Ovary (tissue), 9 donors: Measurements from ENCODE around the gene NDC80. TPM values are rescaled to one million over a fixed set of nuclear protein-coding genes. Genes with fewer than 3 reads are reported as not detected.
"Not testable (repeated sequence)": the region's sequence is repeated elsewhere in the genome, so short reads cannot be mapped to it uniquely, and the experiment has no call there.

Experiments used
- DNase-seq, 5 donors: peaks; one replicate each; pipeline ENCODE4 v3.0.0-alpha.2; 2019 to 2020
- H3K27ac ChIP-seq, 2 donors: fragments of 200-600 bp; one replicate each; pipeline versions ENCODE4 v1.5.1 to v1.8.0; 2019 to 2022
- H3K27me3 ChIP-seq: fragments of 200-600 bp; one replicate; pipeline ENCODE4 v1.8.0; 2022
- H3K36me3 ChIP-seq: fragments of 200-600 bp; sonication (generic); one replicate; pipeline ENCODE4 v1.5.1; 2019
- H3K4me1 ChIP-seq: one replicate; pipeline ENCODE4 v1.8.1; 2013; ENCODE audit warnings: mild to moderate bottlenecking, moderate library complexity; ENCODE audit not compliant: insufficient read depth
- H3K4me3 ChIP-seq: fragments of 200-600 bp; sonication (generic); one replicate; pipeline ENCODE4 v1.5.1; 2017
- H3K9me3 ChIP-seq, 2 donors: fragments of 200-600 bp in 1 of 2; sonication (generic) in 1 of 2; one replicate each; pipeline versions ENCODE4 v1.5.1 to v1.8.1; 2013 to 2019; ENCODE audit warnings: mild to moderate bottlenecking in 1 of 2, moderate library complexity in 1 of 2
- EP300 ChIP-seq: sonication (generic); formaldehyde crosslinking; IDR thresholded peaks from one replicate; pipeline ENCODE4 v1.6.1; 2017; ENCODE audit warnings: antibody characterized with exemption
- POLR2A ChIP-seq: fragments of 450-650 bp; IDR thresholded peaks from one replicate; pipeline ENCODE4 v1.6.1; 2017; ENCODE audit warnings: antibody characterized with exemption, mild to moderate bottlenecking, moderate library complexity
- WGBS, 3 donors: extraction: QIAGEN DNeasy Blood & Tissue Kit in 1 of 3; methylation state at CpG; one replicate each; pipeline versions ENCODE4 v1.1.5 to v1.1.7; 2013 to 2017; 5-methylcytosine and 5-hydroxymethylcytosine counted together
- intact Hi-C, 4 donors: fragments of 100-400 bp; cut with DNase I; formaldehyde crosslinking; loops; one replicate each; pipeline versions ENCODE4 v1.11.0 to v1.15.1; 2022 to 2023
- polyA plus RNA-seq, 2 donors: library from polyadenylated mRNA; stranded (reverse); fragments of 200-250 nt in 1 of 2; fragments of 350-450 nt in 1 of 2; fragmentation: Illumina TruSeq in 1 of 2; extraction: RNeasy Lipid Tissue Mini Kit (QIAGEN cat#74804) in 1 of 2; gene quantifications; one replicate each; pipeline ENCODE4 v1.2.3, GENCODE V29; 2013 to 2014
- total RNA-seq, 7 donors: library from RNA; depleted of rRNA in 2 of 7; stranded (reverse); fragments of >200 nt in 2 of 7; fragmentation: NEBNext Ultra II Directional in 3 of 7; extraction: Animal tissue kit (Norgen Biotek cat#: 25700) in 3 of 7; gene quantifications; one replicate each; pipeline versions ENCODE4 v1.1.0 to v1.2.4, GENCODE V29; 2016 to 2023
- TF ChIP-seq, protein P1 (sequence below), 3 donors: fragments of 450-650 bp in 2 of 3; fragments of 200-600 bp in 1 of 3; IDR thresholded peaks; one replicate each; pipeline versions ENCODE4 v1.5.1 to v1.8.0; 2016 to 2022; ENCODE audit warnings: antibody characterized with exemption in 3 of 3, mild to moderate bottlenecking in 1 of 3
- donor health status: DM: no; HTN: no; CAD: no; lungs with moderate emphysema.
- donor health status: DM: no; HTN: no; CAD: no.
- donor health status: Bipolar disorder and iron deficiency.
- donor health status: DM: yes; HTN: yes; CAD: no.
- donor health status: DM: no; HTN: no; CAD: no.
- donor health status: DM: yes; HTN: yes; CAD: no.

Gene NDC80
- total and polyA plus RNA-seq, 9 donors = 0.13 to 2.5 (median 0.36) TPM; not detected in 2

- TF ChIP-seq EP300 (no peak), POLR2A (no peak)
- TF ChIP-seq, protein P1, sequence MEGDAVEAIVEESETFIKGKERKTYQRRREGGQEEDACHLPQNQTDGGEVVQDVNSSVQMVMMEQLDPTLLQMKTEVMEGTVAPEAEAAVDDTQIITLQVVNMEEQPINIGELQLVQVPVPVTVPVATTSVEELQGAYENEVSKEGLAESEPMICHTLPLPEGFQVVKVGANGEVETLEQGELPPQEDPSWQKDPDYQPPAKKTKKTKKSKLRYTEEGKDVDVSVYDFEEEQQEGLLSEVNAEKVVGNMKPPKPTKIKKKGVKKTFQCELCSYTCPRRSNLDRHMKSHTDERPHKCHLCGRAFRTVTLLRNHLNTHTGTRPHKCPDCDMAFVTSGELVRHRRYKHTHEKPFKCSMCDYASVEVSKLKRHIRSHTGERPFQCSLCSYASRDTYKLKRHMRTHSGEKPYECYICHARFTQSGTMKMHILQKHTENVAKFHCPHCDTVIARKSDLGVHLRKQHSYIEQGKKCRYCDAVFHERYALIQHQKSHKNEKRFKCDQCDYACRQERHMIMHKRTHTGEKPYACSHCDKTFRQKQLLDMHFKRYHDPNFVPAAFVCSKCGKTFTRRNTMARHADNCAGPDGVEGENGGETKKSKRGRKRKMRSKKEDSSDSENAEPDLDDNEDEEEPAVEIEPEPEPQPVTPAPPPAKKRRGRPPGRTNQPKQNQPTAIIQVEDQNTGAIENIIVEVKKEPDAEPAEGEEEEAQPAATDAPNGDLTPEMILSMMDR (IDR thresholded peaks at IDR 0.05) = no peak
- Histone ChIP-seq H3K27ac (no peak overlapping the region), H3K36me3 (no peaks in the 10 kb centered on the region), H3K4me3 (no peak overlapping the region), H3K9me3 (no peaks in the 10 kb centered on the region), H3K4me1 (no peaks in the 10 kb centered on the region), H3K27me3 (no peaks in the 10 kb centered on the region)
- intact Hi-C loops = no loop called here
- DNase-seq = no peak
- WGBS, 3 donors = 16 to 24% (median 21%) methylated on average over 1 of the region's 1 CpG
Observed at GRCh38 chr18:2538844-2539243, 32.5 kb upstream of the NDC80 start.

GRCh38 chr18:2540575-2540974 lies 30.8 kb upstream of the NDC80 start:
- WGBS, 3 donors = 67 to 84% (median 71%) methylated on average over 4 of the region's 4 CpGs
- TF ChIP-seq EP300 (no peak), POLR2A (no peak)
- TF ChIP-seq, protein P1 (IDR thresholded peaks at IDR 0.05) = no peak
- DNase-seq = no peak
- Histone ChIP-seq H3K4me3 (no peak overlapping the region), H3K27me3 (no peaks in the 10 kb centered on the region), H3K36me3 (no peaks in the 10 kb centered on the region), H3K27ac (no peak overlapping the region), H3K4me1 (no peaks in the 10 kb centered on the region), H3K9me3 (no peaks in the 10 kb centered on the region)
- intact Hi-C loops = loop anchor here in 2 of 4 donors (10.0 kb wide), 1 partner anchor 1676 kb away; no protein-coding TSS in a partner anchor

DNA sequence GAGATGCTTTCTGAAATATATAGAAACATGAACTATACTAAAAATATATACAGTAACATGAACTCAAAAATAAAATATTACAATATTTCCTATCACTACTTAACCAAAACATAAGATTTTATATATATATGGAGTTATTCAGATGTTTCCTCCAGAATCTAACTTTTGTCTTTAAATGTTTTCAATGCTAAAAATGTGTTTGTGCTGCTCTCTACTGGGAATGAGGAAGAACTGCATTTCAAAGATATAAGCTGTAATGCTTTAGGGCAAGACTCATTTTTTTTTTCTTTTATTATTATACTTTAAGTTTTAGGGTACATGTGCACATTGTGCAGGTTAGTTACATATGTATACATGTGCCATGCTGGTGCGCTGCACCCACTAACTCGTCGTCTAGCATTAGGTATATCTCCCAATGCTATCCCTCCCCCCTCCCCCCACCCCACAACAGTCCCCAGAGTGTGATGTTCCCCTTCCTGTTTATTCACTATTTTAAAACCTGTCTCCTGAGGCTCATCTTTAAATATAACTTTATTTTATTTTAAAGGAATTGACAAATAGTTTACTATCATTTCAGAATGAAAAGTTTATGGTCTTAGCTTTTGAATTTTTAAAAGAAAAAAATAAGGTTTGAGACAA lies 29.3 kb upstream of the NDC80 start:
- intact Hi-C loops = loop anchor here in 2 of 4 donors (10.0 kb wide), 1 partner anchor 1677 kb away; no protein-coding TSS in a partner anchor
- not testable (repeated sequence) for H3K4me1 ChIP-seq, DNase-seq, H3K4me3 ChIP-seq, H3K27ac ChIP-seq, H3K27me3 ChIP-seq, H3K36me3 ChIP-seq, H3K9me3 ChIP-seq
- 25 to 36% methylated on average over 3 of the region's 3 CpGs; no CpG with 5 or more reads in 1 of the 3 donors for WGBS, 3 donors

GRCh38 chr18:2545155-2545554 lies 26.2 kb upstream of the NDC80 start:
- Histone ChIP-seq H3K36me3 (no peaks in the 10 kb centered on the region), H3K4me3 (no peak overlapping the region), H3K27ac (no peak overlapping the region), H3K4me1 (no peaks in the 10 kb centered on the region), H3K27me3 (no peaks in the 10 kb centered on the region), H3K9me3 (no peaks in the 10 kb centered on the region)
- TF ChIP-seq POLR2A = no peak
- TF ChIP-seq, protein P1 (IDR thresholded peaks at IDR 0.05) = no peak
- no peak for TF ChIP-seq EP300
- no peak for DNase-seq
- intact Hi-C loops = loop anchor here in 2 of 4 donors (10.0 kb wide), 1 partner anchor 1680 kb away; no protein-coding TSS in a partner anchor
- WGBS, 3 donors = 66 to 74% (median 70%) methylated on average over 2 of the region's 2 CpGs

GRCh38 chr18:2547477-2548087 lies 23.8 kb upstream of the NDC80 start:
- H3K9me3 ChIP-seq = no peaks in the 10 kb centered on the region
- no peaks in the 10 kb centered on the region for H3K4me1 ChIP-seq
- H3K27ac ChIP-seq = no peak overlapping the region
- intact Hi-C loops = loop anchor here in 2 of 4 donors (10.0 kb wide), 1 partner anchor 1683 kb away; no protein-coding TSS in a partner anchor
- H3K36me3 ChIP-seq = no peaks in the 10 kb centered on the region
- TF ChIP-seq EP300 = no peak
- TF ChIP-seq, protein P1 (IDR thresholded peaks at IDR 0.05) = peak in 2 of 3 donors; percentile 18 to 27
- no peaks in the 10 kb centered on the region for H3K27me3 ChIP-seq
- WGBS, 3 donors = 46 to 50% (median 50%) methylated on average over 4 of the region's 4 CpGs
- DNase-seq = no peak
- H3K4me3 ChIP-seq = no peak overlapping the region
